GM18498 (cell line): Measurements from ENCODE around the gene SCYGR3.
A peak's percentile ranks its signal among the peaks of the same experiment; 100 is the strongest.

Source experiments
- ATAC-seq: cut with Tn5 transposase; IDR thresholded peaks from one replicate; pipeline ENCODE4 v1.9.1; 2021; ENCODE audit warnings: mild to moderate bottlenecking, moderate library complexity; ENCODE audit not compliant: unreplicated experiment

The SCYGR3 gene

GRCh38 chr2:227614740-227615139 lies at the start of gene SCYGR3:
TSS of gene SCYGR3 (minus strand) at chr2:227614840. CDS start at chr2:227614840, 0 bp downstream.
- no peak for ATAC-seq

DNA sequence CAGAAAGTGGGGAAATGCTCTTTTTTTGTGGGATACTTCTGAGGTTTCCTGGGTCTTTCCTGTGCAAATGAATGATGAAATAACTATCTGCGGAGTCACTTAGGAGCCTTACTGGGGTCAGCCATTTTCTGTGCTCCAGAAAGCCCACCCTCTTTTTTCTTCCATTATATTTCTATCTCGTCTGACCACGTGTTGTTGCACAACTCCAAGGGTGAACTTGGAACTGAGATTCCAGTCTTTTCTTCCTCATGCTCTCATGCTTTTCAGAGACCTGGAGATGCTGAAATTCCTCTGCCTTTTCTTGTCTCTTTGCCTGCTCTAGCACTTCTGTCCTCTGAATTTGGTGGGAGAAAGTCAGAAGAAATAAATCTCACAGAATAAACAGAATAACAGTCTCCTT lies 47.2 kb upstream of the SCYGR3 start:
- ATAC-seq, result no peak

DNA sequence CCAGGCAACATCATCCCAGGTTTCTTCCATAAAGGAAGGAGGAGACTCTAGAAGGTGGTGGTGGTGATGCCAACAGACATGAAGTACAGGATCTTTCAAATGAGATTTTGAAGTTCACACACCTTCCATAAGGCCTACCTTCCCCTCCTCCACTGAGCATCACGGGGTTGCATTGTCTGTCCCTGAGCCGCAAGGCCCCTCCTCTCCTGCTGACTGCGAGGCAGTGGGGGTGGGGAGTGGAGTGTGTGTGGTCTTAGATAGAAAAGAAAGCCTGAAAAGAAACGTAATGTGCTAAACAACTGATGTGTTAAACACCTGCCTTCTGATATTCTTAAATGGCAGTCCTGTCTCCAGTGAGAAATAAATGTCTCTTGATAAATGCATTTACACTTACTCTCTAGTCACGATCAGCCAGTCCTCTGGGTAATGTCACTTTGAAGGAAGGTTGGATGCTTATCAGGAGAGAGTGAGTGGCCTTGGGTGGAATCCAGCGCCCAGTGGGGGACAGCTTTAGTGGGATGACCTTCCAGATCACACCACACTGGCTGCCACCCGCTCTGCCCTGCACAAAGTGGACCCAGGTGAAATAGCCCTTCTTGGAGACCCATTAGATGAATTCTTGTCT lies 46.5 kb upstream of the SCYGR3 start:
- no peak for ATAC-seq

- ATAC-seq, result no peak
Observed at GRCh38 chr2:227657199-227657845, 42.7 kb upstream of the SCYGR3 start.

- no peak for ATAC-seq
Observed at GRCh38 chr2:227655454-227655853, 40.8 kb upstream of the SCYGR3 start.

DNA sequence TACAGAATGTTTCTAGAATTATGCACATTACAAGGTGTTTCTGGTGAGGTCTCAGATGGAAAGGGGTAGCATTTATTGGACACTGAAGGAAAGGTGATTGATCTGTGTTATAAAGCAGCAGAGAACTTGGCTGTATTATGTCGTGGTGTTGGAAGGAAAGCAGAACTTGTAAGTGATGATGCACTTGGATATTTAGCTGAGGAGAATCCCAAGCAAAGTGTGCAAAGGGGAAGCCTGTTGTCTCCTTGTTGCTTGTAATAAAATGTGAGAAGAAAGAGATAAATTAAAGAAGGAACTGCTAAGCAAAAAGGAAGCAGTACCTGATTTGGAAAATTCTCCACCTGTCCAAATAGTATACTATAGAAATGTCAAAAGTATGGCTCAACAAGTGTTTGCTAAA lies 39.8 kb upstream of the SCYGR3 start:
- no peak for ATAC-seq

- ATAC-seq, result no peak
Observed at GRCh38 chr2:227653419-227653818, 38.8 kb upstream of the SCYGR3 start.

GRCh38 chr2:227643990-227644551 lies 29.4 kb upstream of the SCYGR3 start:
- no peak for ATAC-seq

DNA sequence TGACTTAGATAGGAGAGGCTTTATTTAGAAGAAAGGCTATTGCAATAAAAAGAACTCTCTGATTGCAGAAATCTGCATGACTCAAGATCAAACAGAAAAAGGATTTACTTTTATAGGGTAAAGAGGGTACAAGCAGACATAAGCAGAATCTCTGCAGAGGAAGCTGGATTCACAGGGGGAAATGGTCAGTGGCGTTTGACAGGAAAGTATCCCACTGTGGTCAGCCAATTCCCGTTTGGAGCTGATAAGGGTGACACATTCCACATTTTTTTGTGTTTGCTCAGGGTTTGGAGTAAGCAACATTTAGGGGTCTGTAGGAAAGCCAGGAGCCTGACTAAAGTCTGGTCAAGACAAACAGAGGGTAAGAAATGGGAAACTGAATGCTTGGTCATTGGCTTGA lies 28.0 kb upstream of the SCYGR3 start:
- no peak for ATAC-seq

DNA sequence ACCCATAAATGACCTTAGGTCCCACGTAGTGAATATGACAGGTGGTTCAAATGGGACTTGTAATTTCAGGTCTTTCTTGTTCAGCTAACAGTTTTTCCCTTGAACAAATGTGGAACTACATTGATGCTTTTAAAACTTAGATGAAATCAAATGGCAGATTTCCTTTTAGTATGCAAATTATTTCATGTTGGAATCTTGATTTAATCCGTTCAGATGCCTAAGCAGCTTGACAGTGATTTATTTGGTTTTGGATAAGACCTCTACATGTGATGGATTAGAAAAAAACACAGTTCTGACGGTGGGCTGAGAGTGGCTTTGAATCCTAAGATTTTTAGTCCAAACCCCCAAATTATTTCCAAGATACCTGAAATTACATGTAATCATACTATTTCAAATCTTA lies 19.6 kb upstream of the SCYGR3 start:
- ATAC-seq, result no peak

DNA sequence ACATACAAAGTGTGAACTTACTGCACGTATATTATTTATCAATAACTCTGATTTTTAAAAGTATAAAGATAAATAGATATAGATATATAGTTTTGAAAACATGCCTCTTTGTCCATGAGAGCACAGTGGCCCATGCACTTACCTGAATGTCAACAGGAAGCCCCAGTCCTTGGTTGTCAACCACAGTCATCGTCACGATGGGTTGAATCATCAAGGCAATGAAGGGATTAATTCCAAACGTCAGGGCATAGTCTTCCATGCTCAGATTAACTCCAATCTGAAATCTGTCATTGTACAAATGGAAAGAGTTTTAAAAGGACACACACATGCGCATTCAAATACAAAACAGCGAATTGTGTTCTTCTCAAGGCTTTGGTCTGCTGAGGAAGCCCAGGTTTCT lies 18.2 kb upstream of the SCYGR3 start:
- no peak for ATAC-seq

DNA sequence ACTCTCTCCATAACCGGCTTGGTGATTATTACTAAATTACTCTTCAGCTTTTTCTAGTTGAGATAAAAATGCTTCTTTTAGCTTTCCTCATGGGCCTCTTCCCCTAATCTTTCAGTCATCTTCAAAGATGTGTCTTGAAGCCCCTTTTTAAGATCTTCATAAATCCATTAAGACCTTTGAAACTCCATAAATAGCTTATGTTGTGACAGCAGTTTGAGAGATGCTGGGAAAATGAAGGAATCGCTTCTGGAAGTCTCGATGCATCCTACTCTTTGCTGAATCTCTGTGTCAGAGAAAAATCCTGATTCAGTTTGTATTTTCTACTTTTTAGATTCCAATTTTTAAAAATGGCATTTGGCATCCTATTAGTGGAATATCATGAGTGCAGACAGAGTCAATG lies 15.7 kb upstream of the SCYGR3 start:
- ATAC-seq, result no peak

DNA sequence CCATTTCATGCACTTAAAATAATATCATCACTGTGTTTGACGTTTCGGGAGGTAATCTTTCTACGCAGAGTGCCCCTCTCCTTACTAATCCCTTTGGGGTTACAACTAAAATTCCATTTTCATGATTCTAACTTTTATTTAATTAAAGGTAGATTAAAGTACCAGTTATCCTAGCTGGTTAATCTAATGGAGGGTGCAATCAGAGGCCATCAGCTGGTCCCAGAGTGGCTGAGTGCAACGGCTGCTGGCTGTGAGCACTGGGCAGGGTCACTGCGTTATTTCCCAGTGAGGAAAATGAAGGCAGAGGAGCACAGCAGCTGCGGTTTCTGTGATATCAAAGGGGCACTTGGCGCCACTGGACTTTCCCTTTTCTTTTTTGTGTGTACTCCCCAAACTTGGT lies 14.8 kb upstream of the SCYGR3 start:
- ATAC-seq, result no peak

- ATAC-seq, result peak; percentile 90
Observed at GRCh38 chr2:227627769-227628168, 13.1 kb upstream of the SCYGR3 start.

DNA sequence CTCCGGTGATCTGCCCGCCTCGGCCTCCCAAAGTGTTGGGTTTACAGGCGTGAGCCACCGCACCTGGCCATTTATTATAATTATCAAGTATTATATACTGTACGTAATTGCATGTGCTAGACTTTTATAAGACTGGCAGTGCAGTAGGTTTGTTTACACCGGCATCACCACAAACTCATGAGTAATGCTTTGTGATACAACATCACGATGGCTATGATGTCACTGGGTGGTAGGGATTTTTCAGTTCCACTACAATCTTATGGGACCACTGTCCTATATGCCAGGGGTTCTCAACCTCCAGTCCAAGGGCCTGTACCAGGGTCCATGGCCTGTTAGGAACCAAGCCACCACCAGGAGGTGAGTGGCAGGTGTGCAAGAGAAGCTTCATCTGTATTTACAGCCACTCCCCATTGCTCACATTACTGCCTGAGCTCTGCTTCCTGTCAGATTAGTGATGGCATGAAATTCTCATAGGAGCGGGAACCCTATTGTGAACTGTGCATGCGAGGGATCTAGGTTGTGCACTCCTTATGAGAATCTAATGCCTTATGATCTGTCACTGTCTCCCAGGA lies 12.0 kb upstream of the SCYGR3 start:
- no peak for ATAC-seq

- ATAC-seq, result no peak
Observed at GRCh38 chr2:227625420-227625819, 10.8 kb upstream of the SCYGR3 start.

- no peak for ATAC-seq
Observed at GRCh38 chr2:227623226-227623625, 8.6 kb upstream of the SCYGR3 start.

DNA sequence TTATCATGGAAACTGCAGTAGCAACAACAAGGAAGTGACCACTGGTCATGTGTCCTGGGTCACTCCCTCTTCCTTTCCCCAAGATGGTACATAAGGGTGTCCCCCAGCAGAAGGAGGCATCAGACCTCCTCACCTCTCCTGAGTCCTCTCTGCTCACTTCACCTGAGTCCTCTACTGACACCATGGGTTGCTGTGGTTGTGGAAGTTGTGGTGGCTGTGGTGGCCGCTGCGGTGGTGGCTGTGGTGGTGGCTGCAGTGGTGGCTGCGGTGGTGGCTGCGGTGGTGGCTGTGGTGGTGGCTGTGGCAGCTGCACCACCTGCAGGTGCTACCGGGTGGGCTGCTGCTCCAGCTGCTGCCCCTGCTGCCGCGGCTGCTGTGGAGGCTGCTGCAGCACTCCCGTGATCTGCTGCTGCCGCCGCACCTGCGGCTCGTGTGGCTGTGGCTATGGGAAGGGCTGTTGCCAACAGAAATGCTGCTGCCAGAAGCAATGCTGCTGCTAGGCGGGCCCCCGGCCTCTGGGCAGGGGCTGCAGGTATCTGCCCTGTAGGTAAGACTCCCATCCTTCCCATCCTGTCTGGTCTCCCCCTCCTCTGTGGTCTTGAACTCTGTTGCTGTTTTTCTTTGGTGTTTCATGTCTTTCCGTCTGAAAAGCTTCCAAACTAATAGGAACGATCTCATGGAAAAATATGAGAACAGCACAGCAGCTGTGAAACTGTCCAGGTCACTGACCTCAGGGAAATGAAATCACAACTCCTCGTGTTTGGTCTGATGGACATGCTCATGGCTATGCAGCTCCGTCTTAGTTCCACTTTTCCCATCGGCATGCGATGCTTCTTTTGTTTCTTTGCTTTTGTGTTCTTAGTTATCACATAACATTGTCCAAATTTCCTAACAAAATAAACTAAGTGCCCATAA lies 2.9 kb upstream of the SCYGR3 start, which contains the start of gene SCYGR4:
TSS of gene SCYGR4 (plus strand) at position 183 of the 915 bp plus-strand sequence. CDS start at position 183, 0 bp downstream.
- no peak for ATAC-seq

DNA sequence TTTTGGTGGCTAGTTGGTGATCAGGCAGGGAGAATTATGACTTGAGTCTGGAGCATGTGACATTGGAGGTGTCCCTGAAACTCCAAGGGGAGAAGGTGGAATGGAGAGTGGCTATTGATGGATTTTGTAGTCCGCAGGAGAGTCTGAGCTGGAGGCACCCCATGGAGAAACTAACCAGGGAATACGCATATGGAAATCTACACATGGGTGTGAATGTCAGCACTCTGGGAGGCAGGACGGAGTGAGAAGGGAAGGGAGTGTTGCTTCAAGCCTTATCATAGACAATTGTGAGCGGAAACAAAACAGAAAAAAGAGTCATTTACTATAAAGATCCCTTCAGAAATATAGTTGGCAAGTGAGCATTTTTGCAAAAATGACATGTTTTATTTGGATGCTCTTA lies 2.0 kb upstream of the SCYGR3 start:
- no peak for ATAC-seq

DNA sequence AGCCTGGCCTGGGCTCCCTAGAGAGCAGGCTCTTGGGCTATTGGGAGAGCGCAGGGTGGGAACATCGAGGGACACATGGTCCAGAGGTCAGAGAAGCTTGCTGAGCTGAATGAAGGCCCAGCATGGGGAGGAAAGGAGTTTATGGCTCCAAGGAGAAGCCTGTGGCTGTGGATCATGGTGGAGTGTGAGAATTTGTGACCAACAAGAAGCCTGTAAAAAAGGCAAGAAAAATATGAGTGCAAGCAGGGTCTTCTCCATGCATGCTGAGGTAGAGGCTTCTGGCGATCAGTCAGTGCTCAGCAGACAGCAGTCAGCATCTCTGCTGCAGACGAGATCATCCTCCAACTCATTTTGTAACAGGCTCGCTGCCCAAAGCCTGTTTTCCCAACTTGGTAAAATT lies 1.3 kb upstream of the SCYGR3 start:
- no peak for ATAC-seq

GRCh38 chr2:227615181-227615580 lies 541 bp upstream of the SCYGR3 start:
- no peak for ATAC-seq
